ENCODE measurements around the gene ITPR3. TPM values are rescaled to one million over a fixed set of nuclear protein-coding genes. Genes with fewer than 3 reads are reported as not detected.

The ITPR3 gene
- total RNA-seq, 1 donor, result 91.2 TPM

DNA sequence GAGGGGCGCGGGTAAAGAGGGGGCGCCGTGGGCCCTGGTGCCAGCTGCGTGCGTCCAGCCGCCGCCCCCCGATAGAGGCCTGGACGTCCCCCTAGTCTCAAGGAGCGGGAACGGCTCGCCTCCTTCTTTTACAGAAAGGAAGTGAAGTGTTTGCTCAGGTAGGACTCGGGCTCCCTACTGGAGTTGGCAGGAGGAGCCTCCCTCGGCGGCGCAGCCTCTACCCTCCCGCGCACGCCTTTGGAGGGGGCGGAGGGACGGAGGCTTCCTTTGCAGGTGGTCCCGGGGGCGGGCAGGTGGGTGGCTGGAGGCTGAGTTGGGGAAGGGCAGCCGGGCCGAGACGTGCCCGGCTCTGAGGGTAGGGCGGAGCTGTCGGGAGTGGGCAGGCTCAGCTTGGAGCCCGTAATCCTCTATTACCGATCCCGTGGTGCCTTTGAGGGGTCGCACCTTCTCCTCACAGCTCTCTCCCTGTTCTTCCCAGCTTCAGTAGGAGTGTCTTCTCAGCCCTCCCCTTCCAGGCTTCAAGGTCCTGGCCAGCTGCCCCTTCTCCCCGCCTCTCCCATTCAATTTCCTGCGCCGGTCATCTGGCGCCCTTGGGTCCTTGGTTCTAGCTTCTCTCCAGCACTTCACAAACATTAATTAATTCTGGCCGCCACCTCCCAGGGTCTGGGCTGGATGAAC is 728 bp downstream of the ITPR3 start:
- DNase-seq (ENCODE audit: low read depth), result peak; percentile 53
- peak overlapping the region; percentile 83 for H3K4me3 ChIP-seq (ENCODE audit: low read depth, low read length)
- TF ChIP-seq, protein P1, sequence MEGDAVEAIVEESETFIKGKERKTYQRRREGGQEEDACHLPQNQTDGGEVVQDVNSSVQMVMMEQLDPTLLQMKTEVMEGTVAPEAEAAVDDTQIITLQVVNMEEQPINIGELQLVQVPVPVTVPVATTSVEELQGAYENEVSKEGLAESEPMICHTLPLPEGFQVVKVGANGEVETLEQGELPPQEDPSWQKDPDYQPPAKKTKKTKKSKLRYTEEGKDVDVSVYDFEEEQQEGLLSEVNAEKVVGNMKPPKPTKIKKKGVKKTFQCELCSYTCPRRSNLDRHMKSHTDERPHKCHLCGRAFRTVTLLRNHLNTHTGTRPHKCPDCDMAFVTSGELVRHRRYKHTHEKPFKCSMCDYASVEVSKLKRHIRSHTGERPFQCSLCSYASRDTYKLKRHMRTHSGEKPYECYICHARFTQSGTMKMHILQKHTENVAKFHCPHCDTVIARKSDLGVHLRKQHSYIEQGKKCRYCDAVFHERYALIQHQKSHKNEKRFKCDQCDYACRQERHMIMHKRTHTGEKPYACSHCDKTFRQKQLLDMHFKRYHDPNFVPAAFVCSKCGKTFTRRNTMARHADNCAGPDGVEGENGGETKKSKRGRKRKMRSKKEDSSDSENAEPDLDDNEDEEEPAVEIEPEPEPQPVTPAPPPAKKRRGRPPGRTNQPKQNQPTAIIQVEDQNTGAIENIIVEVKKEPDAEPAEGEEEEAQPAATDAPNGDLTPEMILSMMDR (IDR thresholded peaks at IDR 0.05; ENCODE audit: insufficient read depth, low read length), result no peak

DNA sequence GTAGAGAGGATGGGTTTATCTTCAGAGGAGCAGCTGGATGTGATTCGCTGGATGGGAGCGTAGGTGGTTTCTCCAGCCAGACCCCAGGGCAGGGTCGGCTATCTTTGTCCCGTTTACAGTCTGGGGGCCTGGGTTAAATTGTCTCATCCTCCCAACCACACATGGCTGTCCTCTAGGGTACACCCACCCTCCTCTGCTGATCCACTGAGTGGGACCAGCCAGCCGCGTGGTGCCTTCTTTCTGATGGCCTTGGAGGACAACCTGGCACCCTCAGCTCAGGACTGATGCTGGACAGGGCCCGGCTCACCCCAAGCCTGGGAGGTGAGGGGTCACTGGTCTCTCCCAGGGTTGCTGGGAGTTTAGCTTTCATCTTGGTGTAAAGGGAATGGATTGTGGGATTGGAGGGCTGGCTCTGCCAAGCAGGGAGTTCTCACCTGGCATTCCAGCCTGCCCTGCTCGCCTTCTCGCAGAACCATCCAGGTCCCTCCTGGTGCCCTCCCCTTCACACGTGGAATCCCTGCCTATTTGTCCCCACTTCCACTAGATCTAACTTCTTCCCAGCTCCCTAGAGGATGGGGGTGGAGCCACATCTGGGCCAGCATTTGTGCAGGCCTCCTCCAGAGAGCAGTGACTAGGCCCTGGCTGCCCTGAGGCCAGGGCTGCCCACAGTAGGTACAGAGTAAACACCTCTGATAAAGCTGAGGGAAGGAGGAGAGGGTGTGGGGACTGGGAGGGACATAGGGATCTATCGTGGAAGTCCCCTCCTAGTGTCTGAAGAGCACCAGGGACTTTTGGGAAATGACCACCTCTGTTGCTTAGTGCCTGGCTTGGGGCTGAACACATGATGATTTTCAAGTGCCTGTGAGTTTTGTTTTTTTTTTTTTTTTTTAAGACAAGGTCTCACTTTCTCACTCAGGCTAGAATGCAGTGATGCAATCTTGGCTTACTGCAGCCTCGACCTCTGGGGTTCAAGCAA is 1.6 kb downstream of the ITPR3 start:
- peak overlapping the region; percentile 83 for H3K4me3 ChIP-seq (ENCODE audit: low read depth, low read length)

DNA sequence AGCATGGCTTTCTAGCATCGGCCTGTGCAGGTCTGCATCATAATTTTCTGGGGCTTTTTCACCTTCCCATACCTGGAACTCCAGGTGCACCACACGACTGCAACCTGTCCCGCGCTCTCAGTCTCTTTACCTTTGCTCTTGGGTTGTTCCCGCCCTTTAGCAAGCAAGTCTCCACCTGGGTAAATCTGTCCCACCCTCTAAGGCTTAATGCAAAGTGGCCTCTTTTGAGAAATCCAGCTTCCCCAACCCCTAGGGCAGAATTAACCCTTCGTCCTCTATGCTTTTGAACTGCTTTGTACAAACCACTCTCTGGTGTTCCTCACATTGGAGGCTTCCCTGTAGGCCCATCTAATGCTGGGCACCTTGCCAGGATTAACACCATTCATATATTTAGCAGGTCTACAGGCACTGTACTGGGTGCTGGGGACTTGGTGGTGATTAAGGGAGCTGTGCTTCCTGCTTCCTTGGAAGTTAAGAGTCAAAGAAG is 2.8 kb downstream of the ITPR3 start:
- no peak overlapping the region for H3K4me3 ChIP-seq (ENCODE audit: low read depth, low read length)
- TF ChIP-seq, protein P1 (IDR thresholded peaks at IDR 0.05; ENCODE audit: insufficient read depth, low read length), result no peak
- DNase-seq (ENCODE audit: low read depth), result no peak

More for the DNA sequence above, 1.6 kb downstream of the ITPR3 start:
- DNase-seq (ENCODE audit: low read depth), result peak; percentile 55
- TF ChIP-seq, protein P1 (IDR thresholded peaks at IDR 0.05; ENCODE audit: insufficient read depth, low read length), result no peak

DNA sequence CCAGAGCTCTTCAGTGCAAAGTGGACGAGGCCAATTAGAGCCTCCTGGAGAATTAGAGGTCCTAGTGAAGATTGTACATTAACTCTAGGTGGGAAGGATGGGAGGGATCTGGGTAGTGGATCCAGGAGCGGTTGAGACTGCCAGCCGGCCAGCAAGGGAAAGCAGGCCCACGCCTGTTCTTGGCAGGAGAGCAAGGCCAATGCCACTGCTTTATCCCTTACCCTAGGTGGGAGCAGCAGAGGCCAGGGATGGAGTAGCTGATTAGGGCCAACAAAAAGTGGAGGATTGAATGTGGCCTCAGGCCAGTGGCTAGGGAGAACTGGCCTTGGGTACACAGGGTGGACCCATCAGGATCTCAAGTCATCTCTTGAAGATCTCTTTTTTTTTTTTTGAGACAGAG is 3.7 kb downstream of the ITPR3 start:
- TF ChIP-seq, protein P1 (IDR thresholded peaks at IDR 0.05; ENCODE audit: insufficient read depth, low read length), result no peak
- DNase-seq (ENCODE audit: low read depth), result no peak
- H3K4me3 ChIP-seq (ENCODE audit: low read depth, low read length), result no peak overlapping the region

DNA sequence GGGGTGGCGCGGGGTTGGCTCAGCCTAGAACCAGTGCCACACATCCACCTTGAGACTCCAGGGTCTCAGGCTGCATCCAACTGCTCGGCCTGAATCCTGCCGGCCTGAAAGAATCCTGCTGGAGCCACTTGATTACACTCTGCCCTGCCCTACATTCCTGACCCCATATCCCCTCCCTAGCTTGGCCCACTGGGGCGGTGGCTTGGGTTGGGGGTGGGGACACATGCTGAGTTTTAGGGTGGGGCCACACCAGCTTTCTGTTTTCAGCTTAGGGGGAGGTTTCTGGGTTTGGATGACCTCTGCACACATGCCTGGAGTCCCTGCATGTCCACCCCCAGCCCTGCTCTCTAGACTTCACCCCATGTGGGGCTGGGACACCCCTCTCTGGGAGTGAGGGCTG is 6.8 kb downstream of the ITPR3 start:
- DNase-seq (ENCODE audit: low read depth), result no peak
- TF ChIP-seq, protein P1 (IDR thresholded peaks at IDR 0.05; ENCODE audit: insufficient read depth, low read length), result no peak
- no peak overlapping the region for H3K4me3 ChIP-seq (ENCODE audit: low read depth, low read length)

DNA sequence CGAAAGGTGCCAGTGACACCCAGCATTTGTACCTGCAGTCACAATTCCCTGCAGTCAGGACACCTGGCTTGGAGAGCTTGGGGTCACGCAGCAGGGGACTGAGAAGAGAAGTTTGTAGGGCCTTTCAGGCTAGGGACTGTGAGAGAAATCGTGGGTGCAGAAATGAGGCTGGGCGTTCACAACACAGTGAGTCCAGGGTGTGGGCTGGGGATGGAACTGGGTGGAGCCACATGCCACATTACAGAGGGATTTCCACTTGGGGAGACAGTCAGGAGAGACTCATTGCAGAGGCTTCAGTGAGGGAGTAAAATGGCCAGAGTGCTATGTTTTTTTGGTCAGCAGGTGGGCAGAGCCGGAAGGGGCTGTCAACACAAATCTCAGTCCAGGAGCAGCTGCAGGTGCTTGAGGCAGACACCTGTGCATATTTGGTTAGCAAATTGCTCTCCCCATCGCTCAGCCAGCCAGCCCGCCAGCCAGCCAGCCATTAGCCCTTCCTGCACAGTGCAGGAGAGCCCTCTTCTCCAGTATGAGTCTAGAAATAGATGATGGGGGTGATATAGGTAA is 7.4 kb downstream of the ITPR3 start:
- DNase-seq (ENCODE audit: low read depth), result no peak
- H3K4me3 ChIP-seq (ENCODE audit: low read depth, low read length), result no peak overlapping the region
- TF ChIP-seq, protein P1 (IDR thresholded peaks at IDR 0.05; ENCODE audit: insufficient read depth, low read length), result no peak
